Osteocyte (in vitro differentiated cells): ENCODE measurements around the gene TRA2B. TPM values are rescaled to one million over a fixed set of nuclear protein-coding genes. Genes with fewer than 3 reads are reported as not detected.

Source experiments
- DNase-seq: peaks from one replicate; pipeline ENCODE4 v3.0.0; 2021; ENCODE audit warnings: mixed read lengths; ENCODE audit not compliant: unreplicated experiment; ENCODE audit errors: extremely low spot score
- H3K27ac Mint-ChIP-seq: one replicate; pipeline ENCODE4 v1.8.0; 2021; ENCODE audit warnings: mild to moderate bottlenecking, mixed read lengths; ENCODE audit not compliant: unreplicated experiment
- H3K27me3 Mint-ChIP-seq: one replicate; pipeline ENCODE4 v1.8.0; 2021; ENCODE audit warnings: mixed read lengths; ENCODE audit not compliant: unreplicated experiment
- H3K36me3 Mint-ChIP-seq: one replicate; pipeline ENCODE4 v1.8.0; 2021; ENCODE audit warnings: mixed read lengths; ENCODE audit not compliant: unreplicated experiment
- H3K4me1 Mint-ChIP-seq: one replicate; pipeline ENCODE4 v1.8.0; 2021; ENCODE audit warnings: mixed read lengths; ENCODE audit not compliant: unreplicated experiment
- H3K4me3 Mint-ChIP-seq: one replicate; pipeline ENCODE4 v1.8.0; 2021; ENCODE audit warnings: mild to moderate bottlenecking, moderate library complexity, mixed read lengths; ENCODE audit not compliant: unreplicated experiment
- H3K9me3 Mint-ChIP-seq: one replicate; pipeline ENCODE4 v1.8.0; 2021; ENCODE audit warnings: mixed read lengths; ENCODE audit not compliant: unreplicated experiment
- CTCF ChIP-seq: fragments of 200-600 bp; sonication (generic); IDR thresholded peaks from 2 replicates; pipeline ENCODE4 v1.5.0; 2021; ENCODE audit warnings: antibody characterized with exemption, mild to moderate bottlenecking, moderate library complexity
- total RNA-seq: library from RNA; stranded (reverse); gene quantifications from 2 replicates; pipeline ENCODE4 v1.2.1, GENCODE V29; 2021

Gene TRA2B
- total RNA-seq, 1 donor from 2014 or later, result 113 TPM

- H3K4me1 Mint-ChIP-seq, result peaks cover 45% of the 10 kb centered on the region
These were observed 13.4 kb downstream of the TRA2B start for GRCh38 chr3:185924375-185924774.

GRCh38 chr3:185920184-185920583 lies 17.6 kb downstream of the TRA2B start:
- Mint-ChIP-seq H3K27me3 (no peaks in the 10 kb centered on the region), H3K4me3 (no peak overlapping the region), H3K9me3 (no peaks in the 10 kb centered on the region), H3K27ac (no peak overlapping the region), H3K4me1 (peaks cover 24% of the 10 kb centered on the region), H3K36me3 (peaks cover 83% of the 10 kb centered on the region)
- no peak for DNase-seq
- no peak for TF ChIP-seq CTCF

More at GRCh38 chr3:185924375-185924774, 13.4 kb downstream of the TRA2B start:
- peak overlapping the region; percentile 38 for H3K27ac Mint-ChIP-seq
- H3K27me3 Mint-ChIP-seq, result no peaks in the 10 kb centered on the region
- DNase-seq, result no peak
- TF ChIP-seq CTCF, result no peak
- H3K4me3 Mint-ChIP-seq, result no peak overlapping the region
- peaks cover 60% of the 10 kb centered on the region for H3K36me3 Mint-ChIP-seq
- no peaks in the 10 kb centered on the region for H3K9me3 Mint-ChIP-seq

- no peak for DNase-seq
- Mint-ChIP-seq H3K4me3 (no peak overlapping the region), H3K9me3 (no peaks in the 10 kb centered on the region), H3K27me3 (no peaks in the 10 kb centered on the region), H3K27ac (no peak overlapping the region), H3K4me1 (peaks cover 24% of the 10 kb centered on the region), H3K36me3 (peaks cover 67% of the 10 kb centered on the region)
- no peak for TF ChIP-seq CTCF
These were observed 21.6 kb downstream of the TRA2B start for GRCh38 chr3:185916042-185916833.

GRCh38 chr3:185915642-185916041 lies 22.2 kb downstream of the TRA2B start:
- Mint-ChIP-seq H3K27me3 (no peaks in the 10 kb centered on the region), H3K4me3 (no peak overlapping the region), H3K4me1 (peaks cover 24% of the 10 kb centered on the region), H3K27ac (peak overlapping the region; percentile 12), H3K36me3 (peaks cover 63% of the 10 kb centered on the region), H3K9me3 (no peaks in the 10 kb centered on the region)
- no peak for TF ChIP-seq CTCF
- DNase-seq, result no peak

- no peaks in the 10 kb centered on the region for H3K27me3 Mint-ChIP-seq
- TF ChIP-seq CTCF, result no peak
- peak overlapping the region; percentile 14 for H3K27ac Mint-ChIP-seq
- no peak overlapping the region for H3K4me3 Mint-ChIP-seq
- H3K4me1 Mint-ChIP-seq, result peaks cover 24% of the 10 kb centered on the region
- peaks cover 59% of the 10 kb centered on the region for H3K36me3 Mint-ChIP-seq
- no peak for DNase-seq
- peaks cover 4% of the 10 kb centered on the region for H3K9me3 Mint-ChIP-seq
These were observed 22.7 kb downstream of the TRA2B start for GRCh38 chr3:185914911-185915629.
